Activated CD8-positive, alpha-beta T cell treated with anti-CD3 and anti-CD28 coated beads for 36 hours (primary cell): ENCODE results near the gene PDLIM3. TPM values are rescaled to one million over a fixed set of nuclear protein-coding genes. Genes with fewer than 3 reads are reported as not detected.
"Not testable (repeated sequence)": the region's sequence is repeated elsewhere in the genome, so short reads cannot be mapped to it uniquely, and the experiment has no call there.

Experiments used
- ATAC-seq: fragments of 200-7000 bp; cut with Tn5 transposase; one replicate; pipeline ENCODE4 v1.10.0; 2021; ENCODE audit warnings: mild to moderate bottlenecking, moderate library complexity
- CTCF ChIA-PET: fragments of 350-600 bp; sonication (Branson Sonifier 250); formaldehyde crosslinking; loops from one replicate; lab custom pipeline; 2021; ENCODE audit warnings: antibody characterized with exemption; lab: Charles Lee
- POLR2A ChIA-PET: fragments of 350-600 bp; sonication (Branson Sonifier 250); formaldehyde crosslinking; loops from one replicate; lab custom pipeline; 2021; ENCODE audit warnings: antibody characterized with exemption; lab: Charles Lee
- DNase-seq: peaks from one replicate; pipeline ENCODE4 v3.0.0-alpha.2; 2020
- H3K27ac Mint-ChIP-seq: one replicate; pipeline ENCODE4 v1.8.0; 2021; ENCODE audit warnings: mild to moderate bottlenecking, mixed read lengths
- H3K27me3 Mint-ChIP-seq: one replicate; pipeline ENCODE4 v1.8.0; 2021; ENCODE audit warnings: mixed read lengths
- H3K36me3 Mint-ChIP-seq: one replicate; pipeline ENCODE4 v1.8.0; 2021; ENCODE audit warnings: low read depth, mixed read lengths
- H3K4me1 Mint-ChIP-seq: one replicate; pipeline ENCODE4 v1.8.0; 2021; ENCODE audit warnings: low read depth, mixed read lengths
- H3K4me3 Mint-ChIP-seq: one replicate; pipeline ENCODE4 v1.8.0; 2021; ENCODE audit warnings: mild to moderate bottlenecking, moderate library complexity, mixed read lengths
- H3K9me3 Mint-ChIP-seq: one replicate; pipeline ENCODE4 v1.8.0; 2021; ENCODE audit warnings: mixed read lengths
- intact Hi-C: fragments of 100-400 bp; cut with micrococcal nuclease; formaldehyde crosslinking; loops from one replicate; pipeline ENCODE4 v1.10.0; 2022
- total RNA-seq, 2 experiments: library from RNA; stranded (reverse); gene quantifications; one replicate each; pipeline ENCODE4 v1.2.3, GENCODE V29; 2021
- TF ChIP-seq, protein P1 (sequence below): fragments of 200-600 bp; IDR thresholded peaks from one replicate; pipeline ENCODE4 v1.8.0; 2022; ENCODE audit warnings: antibody characterized with exemption, mild to moderate bottlenecking

PDLIM3 gene
- total RNA-seq, 2 experiments from 2014 or later = not detected

DNA sequence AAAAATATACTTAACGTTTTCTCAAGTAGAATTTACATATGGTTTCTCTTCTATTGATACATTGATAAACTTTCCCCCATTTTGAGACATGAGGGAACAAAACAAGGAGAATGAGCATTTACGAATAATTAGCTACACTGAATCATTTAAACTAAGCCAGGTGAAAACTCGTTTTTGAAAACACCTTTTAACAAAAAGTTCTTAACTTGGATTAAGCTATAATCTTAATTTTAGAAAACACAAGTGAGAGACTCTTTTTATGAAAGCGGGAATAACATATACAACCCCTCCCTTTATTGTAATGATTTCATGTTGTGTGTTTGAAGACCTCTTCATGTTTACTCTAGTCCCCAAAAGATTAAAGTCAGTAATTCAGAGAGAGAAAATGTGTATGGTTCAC is 20.1 kb downstream of the PDLIM3 start:
- H3K36me3 Mint-ChIP-seq = no peaks in the 10 kb centered on the region
- no peak overlapping the region for H3K4me3 Mint-ChIP-seq
- no peak overlapping the region for H3K27ac Mint-ChIP-seq
- H3K9me3 Mint-ChIP-seq = no peaks in the 10 kb centered on the region
- intact Hi-C loops = no loop called here
- H3K27me3 Mint-ChIP-seq = peaks cover 44% of the 10 kb centered on the region
- ChIA-PET CTCF (interaction anchor here (0.8 to 0.9 kb wide), 3 partner anchors 11 to 83 kb away, joined by 3 to 4 read pairs (median 3); no protein-coding TSS in a partner anchor), POLR2A (no interaction called here)
- DNase-seq (no peak), ATAC-seq (no peak)
- TF ChIP-seq, protein P1, sequence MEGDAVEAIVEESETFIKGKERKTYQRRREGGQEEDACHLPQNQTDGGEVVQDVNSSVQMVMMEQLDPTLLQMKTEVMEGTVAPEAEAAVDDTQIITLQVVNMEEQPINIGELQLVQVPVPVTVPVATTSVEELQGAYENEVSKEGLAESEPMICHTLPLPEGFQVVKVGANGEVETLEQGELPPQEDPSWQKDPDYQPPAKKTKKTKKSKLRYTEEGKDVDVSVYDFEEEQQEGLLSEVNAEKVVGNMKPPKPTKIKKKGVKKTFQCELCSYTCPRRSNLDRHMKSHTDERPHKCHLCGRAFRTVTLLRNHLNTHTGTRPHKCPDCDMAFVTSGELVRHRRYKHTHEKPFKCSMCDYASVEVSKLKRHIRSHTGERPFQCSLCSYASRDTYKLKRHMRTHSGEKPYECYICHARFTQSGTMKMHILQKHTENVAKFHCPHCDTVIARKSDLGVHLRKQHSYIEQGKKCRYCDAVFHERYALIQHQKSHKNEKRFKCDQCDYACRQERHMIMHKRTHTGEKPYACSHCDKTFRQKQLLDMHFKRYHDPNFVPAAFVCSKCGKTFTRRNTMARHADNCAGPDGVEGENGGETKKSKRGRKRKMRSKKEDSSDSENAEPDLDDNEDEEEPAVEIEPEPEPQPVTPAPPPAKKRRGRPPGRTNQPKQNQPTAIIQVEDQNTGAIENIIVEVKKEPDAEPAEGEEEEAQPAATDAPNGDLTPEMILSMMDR = no peak
- peaks cover 13% of the 10 kb centered on the region for H3K4me1 Mint-ChIP-seq

DNA sequence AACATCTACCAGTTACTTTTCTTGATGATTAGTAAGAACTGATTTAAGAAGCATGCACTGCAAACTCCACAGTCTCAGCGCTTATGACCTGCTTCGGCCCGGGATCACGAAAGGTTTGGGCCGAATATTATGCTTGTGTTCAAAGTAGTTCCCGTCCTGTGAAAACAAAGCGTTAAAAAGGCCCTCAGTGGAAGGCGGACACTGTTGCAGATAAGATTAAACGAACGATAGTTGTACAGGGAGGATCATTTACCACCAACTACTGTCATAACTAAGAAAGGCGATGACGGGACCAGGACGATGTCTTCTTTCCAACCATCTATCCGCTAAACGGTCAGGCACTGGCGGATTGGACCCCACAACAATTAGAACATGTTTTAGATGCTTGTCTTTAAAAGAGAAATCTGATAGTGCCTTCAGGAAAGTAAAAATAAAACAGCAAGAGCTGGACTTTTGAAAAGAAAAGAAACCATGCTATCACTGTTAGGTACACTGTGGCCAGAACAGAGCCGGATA is 21.1 kb downstream of the PDLIM3 start:
- intact Hi-C loops = no loop called here
- no peak for DNase-seq
- Mint-ChIP-seq H3K36me3 (no peaks in the 10 kb centered on the region), H3K27me3 (peaks cover 50% of the 10 kb centered on the region), H3K4me3 (no peak overlapping the region), H3K4me1 (peaks cover 13% of the 10 kb centered on the region), H3K27ac (no peak overlapping the region), H3K9me3 (no peaks in the 10 kb centered on the region)
- ATAC-seq = no peak
- CTCF ChIA-PET = interaction anchor here (0.8 kb wide), 1 partner anchor 84 kb away, joined by 3 read pairs; no protein-coding TSS in a partner anchor
- POLR2A ChIA-PET = no interaction called here
- TF ChIP-seq, protein P1 = no peak

DNA sequence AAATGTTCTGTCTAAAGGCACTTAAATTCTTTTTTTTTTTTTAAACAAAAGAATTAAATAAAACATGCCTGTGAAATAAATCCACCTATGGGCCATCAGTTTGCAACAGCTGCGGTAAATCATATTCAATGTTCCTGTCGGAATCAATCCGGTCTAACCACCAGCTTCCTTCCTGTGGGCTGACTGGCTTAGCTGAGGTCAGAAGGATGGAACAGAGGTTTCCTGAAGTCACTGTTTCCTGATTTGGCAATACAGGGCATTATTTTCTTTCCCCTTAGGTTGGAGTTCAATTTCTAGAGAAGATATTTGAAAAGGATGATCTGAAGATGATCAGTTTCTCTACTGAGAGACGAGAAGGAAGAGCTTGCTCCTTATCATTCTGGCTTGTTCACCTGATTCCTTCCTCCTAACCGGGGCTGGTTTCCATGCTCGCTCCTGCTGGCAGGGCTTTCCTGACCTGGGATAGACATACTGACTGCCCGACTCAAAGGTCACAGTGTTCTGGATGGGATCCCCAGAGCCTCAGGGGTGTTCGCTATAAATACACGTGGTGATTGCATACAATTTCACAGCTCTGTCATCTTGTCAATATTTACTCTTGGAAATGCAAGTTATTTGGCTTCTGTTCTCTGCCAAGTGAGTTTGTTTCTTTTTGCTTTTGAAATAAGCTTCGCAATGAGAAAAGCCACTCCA is 21.7 kb downstream of the PDLIM3 start:
- Mint-ChIP-seq H3K4me1 (peaks cover 13% of the 10 kb centered on the region), H3K27me3 (peaks cover 49% of the 10 kb centered on the region), H3K27ac (no peak overlapping the region), H3K4me3 (no peak overlapping the region), H3K9me3 (no peaks in the 10 kb centered on the region), H3K36me3 (no peaks in the 10 kb centered on the region)
- ATAC-seq = no peak
- ChIA-PET POLR2A (interaction anchor here (0.8 to 1.5 kb wide), 2 partner anchors 85 to 87 kb away, joined by 3 read pairs; partner anchors contain the start of gene UFSP2), CTCF (interaction anchor here (0.8 kb wide), 1 partner anchor 84 kb away, joined by 3 read pairs; no protein-coding TSS in a partner anchor)
- intact Hi-C loops = no loop called here
- TF ChIP-seq, protein P1 = no peak
- no peak for DNase-seq

DNA sequence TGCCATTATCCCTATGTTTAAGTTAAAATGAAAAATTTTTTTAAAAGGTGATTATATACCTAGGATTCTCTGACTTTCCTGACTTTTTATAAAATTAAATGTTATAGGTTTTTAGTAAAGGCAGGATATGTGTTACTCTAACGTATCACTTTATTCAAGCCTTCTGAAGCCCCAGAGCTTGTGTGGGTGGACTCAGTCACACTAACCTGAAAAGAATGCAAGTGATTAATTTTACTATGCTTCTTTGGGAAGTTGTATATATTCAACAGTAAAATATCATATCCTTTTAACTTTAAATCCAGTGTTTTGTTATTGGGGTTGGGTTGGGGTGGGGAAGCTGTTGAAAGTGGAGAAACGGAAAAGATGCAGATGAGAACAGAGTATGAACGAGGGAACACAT is 22.8 kb downstream of the PDLIM3 start:
- Mint-ChIP-seq H3K9me3 (no peaks in the 10 kb centered on the region), H3K4me1 (peaks cover 13% of the 10 kb centered on the region), H3K4me3 (no peak overlapping the region), H3K36me3 (no peaks in the 10 kb centered on the region), H3K27ac (no peak overlapping the region), H3K27me3 (peaks cover 53% of the 10 kb centered on the region)
- ATAC-seq (no peak), DNase-seq (no peak)
- POLR2A ChIA-PET = interaction anchor here (1.5 kb wide), 1 partner anchor 86 kb away, joined by 3 read pairs; the partner anchor contains the start of gene UFSP2
- TF ChIP-seq, protein P1 = no peak
- intact Hi-C loops = no loop called here
- CTCF ChIA-PET = interaction anchor here (1.1 kb wide), 1 partner anchor 19 kb away, joined by 3 read pairs; no protein-coding TSS in a partner anchor

DNA sequence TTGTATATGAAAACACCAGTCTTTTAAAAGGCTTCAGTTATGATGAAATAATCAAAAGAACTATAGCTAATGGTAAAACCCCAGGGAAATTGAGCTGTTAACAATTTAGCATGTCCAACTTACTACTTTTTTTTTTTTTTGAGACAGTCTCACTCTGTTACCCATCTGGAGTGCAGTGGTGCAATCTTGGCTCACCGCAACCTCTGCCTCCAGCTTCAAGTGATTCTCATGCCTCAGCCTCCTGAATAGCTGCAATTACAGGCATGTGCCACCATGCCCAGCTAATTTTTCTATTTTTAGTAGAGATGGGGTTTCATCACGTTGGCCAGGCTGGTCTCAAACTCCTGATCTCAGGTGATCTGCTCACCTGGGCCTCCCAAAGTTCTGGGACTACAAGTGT is 24.1 kb downstream of the PDLIM3 start:
- DNase-seq, H3K9me3 Mint-ChIP-seq, CTCF ChIA-PET, intact Hi-C loops, H3K27ac Mint-ChIP-seq, ATAC-seq, H3K4me3 Mint-ChIP-seq, H3K36me3 Mint-ChIP-seq: not testable (repeated sequence)
- Mint-ChIP-seq H3K4me1 (peaks cover 13% of the 10 kb centered on the region), H3K27me3 (peaks cover 57% of the 10 kb centered on the region)
- POLR2A ChIA-PET = interaction anchor here (0.6 kb wide), 1 partner anchor 142 kb away, joined by 4 read pairs; no protein-coding TSS in a partner anchor
